HepG2 (cell line): ENCODE measurements around the gene RASAL1. TPM values are rescaled to one million over a fixed set of nuclear protein-coding genes. Genes with fewer than 3 reads are reported as not detected.
A peak's percentile ranks its signal among the peaks of the same experiment; 100 is the strongest.

Experiments
- ATAC-seq: fragments of 200-7000 bp; cut with Tn5 transposase; 3 replicates; pipeline ENCODE4 v1.9.1; 2020; ENCODE audit warnings: mild to moderate bottlenecking, moderate library complexity
- BruUV-seq: library from RNA; stranded (reverse); fragments of 400-500 nt; replicated peaks from 2 replicates; lab custom pipeline; 2021; lab: Mats Ljungman, UMichigan
- CTCF ChIA-PET: fragments of 300-600 bp; formaldehyde crosslinking; extraction: SDS; loops from one replicate; lab custom pipeline; 2021; ENCODE audit warnings: low total read pairs, inconsistent platforms, low intra/inter-chr PET ratio; lab: Yijun Ruan, JAX
- POLR2A ChIA-PET: fragments of 350-600 bp; sonication (Branson Sonifier 250); formaldehyde crosslinking; loops from one replicate; lab custom pipeline; 2020; ENCODE audit warnings: antibody characterized with exemption, inconsistent platforms; lab: Yijun Ruan, JAX
- DNase-seq: peaks from one replicate; pipeline ENCODE4 v3.0.0-alpha.2; 2015; ENCODE audit warnings: low spot score
- FAIRE-seq: peaks from 3 replicates; lab custom pipeline; 2011; peaks lifted over from hg19 to GRCh38; lab: Jason Lieb, UNC
- H2AFZ ChIP-seq: one replicate; pipeline ENCODE4 v1.6.1; 2011; ENCODE audit warnings: low read length, inconsistent platforms
- H3K27ac ChIP-seq: fragments of 300-600 bp; 3 replicates; pipeline ENCODE4 v1.8.0; 2011; ENCODE audit warnings: mixed run types, mild to moderate bottlenecking, mixed read lengths, low read length, inconsistent platforms; ENCODE audit not compliant: insufficient read depth; ENCODE audit errors: extremely low read length
- H3K27me3 ChIP-seq, 2 experiments: fragments of 200-600 bp in 1 of 2; 2 replicates in 1 of 2; 3 replicates in 1 of 2; pipeline versions ENCODE4 v1.6.0 to v1.8.0; 2011; ENCODE audit warnings: low read length in 2 of 2, mild to moderate bottlenecking in 2 of 2, moderate library complexity in 2 of 2, inconsistent platforms in 1 of 2; ENCODE audit not compliant: insufficient read depth in 2 of 2, control insufficient read depth in 1 of 2
- H3K36me3 ChIP-seq, 2 experiments: fragments of 200-600 bp in 1 of 2; replicated peaks in 1 of 2; 2 replicates in 1 of 2; 3 replicates in 1 of 2; pipeline versions ENCODE4 v1.5.1 to v1.8.0; 2011; ENCODE audit warnings: low read length in 2 of 2, inconsistent platforms in 1 of 2; ENCODE audit not compliant: insufficient read depth in 2 of 2, control insufficient read depth in 1 of 2
- H3K4me1 ChIP-seq: 2 replicates; pipeline ENCODE4 v1.5.1; 2012; ENCODE audit warnings: low read length, inconsistent platforms; ENCODE audit not compliant: insufficient read depth
- H3K4me2 ChIP-seq: 2 replicates; pipeline ENCODE4 v1.6.0; 2011; ENCODE audit warnings: low read depth, low read length, inconsistent platforms
- H3K4me3 ChIP-seq, 3 experiments: fragments of 200-600 bp in 1 of 3; sonication (generic), shearing (Covaris generic) in 1 of 3; replicated peaks in 1 of 3; 2 replicates each; pipeline ENCODE4 v1.5.1; 2011 to 2016; ENCODE audit warnings: low read length in 3 of 3, inconsistent platforms in 2 of 3, low read depth in 2 of 3, mild to moderate bottlenecking in 2 of 3, control low read depth in 1 of 3, mixed read lengths in 1 of 3; ENCODE audit not compliant: insufficient read depth in 1 of 3
- H3K79me2 ChIP-seq: one replicate; pipeline ENCODE4 v1.6.1; 2011; ENCODE audit warnings: low read length, inconsistent platforms; ENCODE audit not compliant: insufficient read depth
- H3K9ac ChIP-seq: 2 replicates; pipeline ENCODE4 v1.6.0; 2011; ENCODE audit warnings: mild to moderate bottlenecking, low read depth, low read length, inconsistent platforms; ENCODE audit not compliant: insufficient read depth
- H3K9me3 ChIP-seq: 2 replicates; pipeline ENCODE4 v1.5.1; 2012; ENCODE audit warnings: mild to moderate bottlenecking, low read length
- H4K20me1 ChIP-seq: 2 replicates; pipeline ENCODE4 v1.6.0; 2011; ENCODE audit warnings: inconsistent platforms, mild to moderate bottlenecking, low read length, moderate library complexity; ENCODE audit not compliant: insufficient read depth
- FOXC1 ChIP-seq: sonication (generic); formaldehyde crosslinking; IDR thresholded peaks from 2 replicates; pipeline ENCODE4 v1.8.0; 2022; ENCODE audit warnings: mild to moderate bottlenecking, missing genetic modification reagents, borderline replicate concordance
- IKZF4 ChIP-seq: sonication (generic); formaldehyde crosslinking; IDR thresholded peaks from 2 replicates; pipeline ENCODE4 v1.5.1; 2020; ENCODE audit warnings: borderline replicate concordance, mild to moderate bottlenecking, low read depth, missing genetic modification reagents; ENCODE audit errors: not compliant biosample characterization
- PCBP1 ChIP-seq: fragments of 200-400 bp; formaldehyde crosslinking; IDR thresholded peaks from 2 replicates; pipeline ENCODE4 v1.6.1; 2017; ENCODE audit warnings: mild to moderate bottlenecking, low read depth, low read length, borderline replicate concordance
- TRIM22 ChIP-seq: fragments of 450-650 bp; IDR thresholded peaks from 2 replicates; pipeline ENCODE4 v1.6.1; 2017
- ZNF530 ChIP-seq: sonication (generic); formaldehyde crosslinking; IDR thresholded peaks from 2 replicates; pipeline ENCODE4 v1.5.0; 2020; ENCODE audit warnings: low read depth, mild to moderate bottlenecking, missing genetic modification reagents
- ZNF768 ChIP-seq: sonication (generic); formaldehyde crosslinking; IDR thresholded peaks from 2 replicates; pipeline ENCODE4 v1.4.0; 2020; ENCODE audit warnings: missing genetic modification reagents
- WGBS: methylation state at CpG from one replicate; pipeline ENCODE4 v1.1.6; 2017; ENCODE audit warnings: low lambda C conversion rate; 5-methylcytosine and 5-hydroxymethylcytosine counted together
- in situ Hi-C: cut with HindIII; loops from 2 replicates; pipeline ENCODE4 v1.10.0; 2017; ENCODE audit warnings: low pct_unique_long_range_greater_than_20kb; ENCODE audit not compliant: extremely low pct_ligation_motif_present
- intact Hi-C: fragments of 100-400 bp; cut with micrococcal nuclease; formaldehyde crosslinking; loops from one replicate; pipeline ENCODE4 v1.10.0; 2022; ENCODE audit not compliant: unreplicated experiment
- polyA plus RNA-seq, 8 experiments: library from polyadenylated mRNA; depleted of rRNA in 3 of 8; stranded (reverse) in 7 of 8; unstranded in 1 of 8; fragments of >200 nt; fragmentation: Illumina TruSeq in 4 of 8; extraction: Trizol in 4 of 8; gene quantifications; 2 replicates each; pipeline versions ENCODE4 v1.2.1 to v1.2.3, GENCODE V29; 2011 to 2016; ENCODE audit warnings: low read depth in 4 of 8, missing spikeins in 1 of 8, mixed read lengths in 1 of 8; ENCODE audit not compliant: insufficient read depth in 1 of 8
- total RNA-seq, 5 experiments: library from RNA; depleted of rRNA; stranded (reverse); fragments of >200 nt; fragmentation: Illumina TruSeq; extraction: Trizol; gene quantifications; 2 replicates each; pipeline ENCODE4 v1.2.3, GENCODE V29; 2016; ENCODE audit warnings: low read depth in 1 of 5

RASAL1 gene
- total and polyA plus RNA-seq, 2 of the 13 experiments (the other 11 are each of a cell fraction or from before 2014, with no cell fraction given) = not detected

DNA sequence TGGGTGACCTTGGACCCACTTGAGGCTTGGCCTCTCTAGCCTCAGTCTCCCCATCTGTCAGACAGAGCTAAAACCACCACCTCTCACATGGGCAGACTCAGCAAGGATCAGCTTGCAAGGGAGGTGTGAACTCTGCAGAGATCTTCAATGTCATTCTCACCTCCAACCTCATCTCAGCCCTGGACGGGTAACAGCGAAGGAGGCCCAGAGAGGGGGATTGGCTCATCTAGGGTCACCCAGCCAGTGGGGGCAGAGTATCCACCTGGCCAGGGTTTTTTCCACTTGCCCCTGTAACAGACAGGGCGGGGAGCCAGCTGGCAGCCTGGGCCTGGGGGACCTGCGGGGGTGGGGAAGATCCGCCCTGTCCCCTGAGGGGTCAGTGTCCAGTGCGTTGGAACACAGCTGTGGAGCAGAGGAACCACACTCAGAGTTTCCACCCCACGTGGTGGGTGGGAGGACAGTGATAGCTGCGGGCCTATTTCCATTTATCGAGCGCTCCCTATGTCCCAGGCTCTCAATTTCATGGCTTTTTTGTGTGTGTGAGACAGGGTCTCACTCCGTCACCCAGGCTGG is 51.6 kb downstream of the RASAL1 start:
- Histone ChIP-seq H4K20me1 (no peaks in the 10 kb centered on the region), H3K4me3 (no peak overlapping the region), H3K27me3 (no peaks in the 10 kb centered on the region), H3K9ac (no peak overlapping the region), H3K79me2 (no peaks in the 10 kb centered on the region), H3K4me1 (peaks cover 17% of the 10 kb centered on the region), H3K9me3 (no peaks in the 10 kb centered on the region), H3K27ac (no peak overlapping the region), H2AFZ (no peak overlapping the region), H3K36me3 (no peaks in the 10 kb centered on the region), H3K4me2 (no peak overlapping the region)
- WGBS = 48% methylated on average over 4 of the region's 11 CpGs
- in situ Hi-C loops (no loop called here), intact Hi-C loops (no loop called here)
- DNase-seq (no peak), FAIRE-seq (no peak), ATAC-seq (no peak)
- ChIA-PET CTCF (no interaction called here), POLR2A (no interaction called here)
- BruUV-seq = no TSS peak
- no peak for TF ChIP-seq FOXC1 (CRISPR knock-in tag)
- TF ChIP-seq ZNF768 (CRISPR knock-in tag) = peak; percentile 72
- TF ChIP-seq PCBP1 = no peak
- TF ChIP-seq ZNF530 = no peak
- no peak for TF ChIP-seq TRIM22

GRCh38 chr12:113082486-113083148 is 52.9 kb downstream of the RASAL1 start:
- no peak overlapping the region for H2AFZ ChIP-seq
- CTCF ChIA-PET = no interaction called here
- intact Hi-C loops (no loop called here), in situ Hi-C loops (no loop called here)
- no peak for DNase-seq
- H3K4me2 ChIP-seq = no peak overlapping the region
- H3K9ac ChIP-seq = no peak overlapping the region
- H3K9me3 ChIP-seq = no peaks in the 10 kb centered on the region
- FAIRE-seq = no peak
- no peaks in the 10 kb centered on the region for H3K27me3 ChIP-seq
- H3K36me3 ChIP-seq = no peaks in the 10 kb centered on the region
- no peak for TF ChIP-seq IKZF4
- POLR2A ChIA-PET = no interaction called here
- WGBS = 36% methylated on average over 9 of the region's 9 CpGs
- peaks cover 17% of the 10 kb centered on the region for H3K4me1 ChIP-seq
- H4K20me1 ChIP-seq = no peaks in the 10 kb centered on the region
- no peak overlapping the region for H3K4me3 ChIP-seq
- H3K79me2 ChIP-seq = no peaks in the 10 kb centered on the region
- H3K27ac ChIP-seq = no peak overlapping the region
- no peak for ATAC-seq
- BruUV-seq = no TSS peak
